BLaER1 (cell line): ENCODE results near the gene AK8.

Experiments
- H3K27ac ChIP-seq: shearing (Covaris generic); formaldehyde crosslinking; 2 replicates; pipeline ENCODE4 v1.8.1; 2022
- H3K27me3 ChIP-seq: shearing (Covaris generic); formaldehyde crosslinking; 2 replicates; pipeline ENCODE4 v1.8.1; 2022
- H3K36me3 ChIP-seq: shearing (Covaris generic); formaldehyde crosslinking; 2 replicates; pipeline ENCODE4 v1.8.1; 2022
- H3K4me1 ChIP-seq: shearing (Covaris generic); formaldehyde crosslinking; 2 replicates; pipeline ENCODE4 v1.8.1; 2022
- H3K4me2 ChIP-seq: shearing (Covaris generic); formaldehyde crosslinking; 2 replicates; pipeline ENCODE4 v1.8.1; 2022
- H3K4me3 ChIP-seq: shearing (Covaris generic); formaldehyde crosslinking; 2 replicates; pipeline ENCODE4 v1.8.1; 2022
- H3K9ac ChIP-seq: shearing (Covaris generic); formaldehyde crosslinking; 2 replicates; pipeline ENCODE4 v1.8.1; 2022
- H3K9me3 ChIP-seq: shearing (Covaris generic); formaldehyde crosslinking; 2 replicates; pipeline ENCODE4 v1.8.1; 2022
- H4K20me1 ChIP-seq: shearing (Covaris generic); formaldehyde crosslinking; 2 replicates; pipeline ENCODE4 v1.8.1; 2022
- Cebpa-rat ChIP-seq: shearing (Covaris generic); IDR thresholded peaks from 2 replicates; pipeline ENCODE4 v1.8.1; 2022

The AK8 gene

GRCh38 chr9:132879457-132880323, 1.6 kb upstream of the AK8 start:
- H3K27me3 ChIP-seq = no peaks in the 10 kb centered on the region
- peak overlapping the region; percentile 12; the same call in 1 of the 2 replicates for H3K9ac ChIP-seq
- no peaks in the 10 kb centered on the region for H3K36me3 ChIP-seq
- H3K4me2 ChIP-seq = peak overlapping the region; percentile 96
- H3K27ac ChIP-seq = peak overlapping the region; percentile 45; the same call in 1 of the 2 replicates
- no peaks in the 10 kb centered on the region for H3K9me3 ChIP-seq
- no peaks in the 10 kb centered on the region for H4K20me1 ChIP-seq
- peaks cover 56% of the 10 kb centered on the region for H3K4me1 ChIP-seq
- no peak for TF ChIP-seq Cebpa-rat
- no peak overlapping the region for H3K4me3 ChIP-seq

DNA sequence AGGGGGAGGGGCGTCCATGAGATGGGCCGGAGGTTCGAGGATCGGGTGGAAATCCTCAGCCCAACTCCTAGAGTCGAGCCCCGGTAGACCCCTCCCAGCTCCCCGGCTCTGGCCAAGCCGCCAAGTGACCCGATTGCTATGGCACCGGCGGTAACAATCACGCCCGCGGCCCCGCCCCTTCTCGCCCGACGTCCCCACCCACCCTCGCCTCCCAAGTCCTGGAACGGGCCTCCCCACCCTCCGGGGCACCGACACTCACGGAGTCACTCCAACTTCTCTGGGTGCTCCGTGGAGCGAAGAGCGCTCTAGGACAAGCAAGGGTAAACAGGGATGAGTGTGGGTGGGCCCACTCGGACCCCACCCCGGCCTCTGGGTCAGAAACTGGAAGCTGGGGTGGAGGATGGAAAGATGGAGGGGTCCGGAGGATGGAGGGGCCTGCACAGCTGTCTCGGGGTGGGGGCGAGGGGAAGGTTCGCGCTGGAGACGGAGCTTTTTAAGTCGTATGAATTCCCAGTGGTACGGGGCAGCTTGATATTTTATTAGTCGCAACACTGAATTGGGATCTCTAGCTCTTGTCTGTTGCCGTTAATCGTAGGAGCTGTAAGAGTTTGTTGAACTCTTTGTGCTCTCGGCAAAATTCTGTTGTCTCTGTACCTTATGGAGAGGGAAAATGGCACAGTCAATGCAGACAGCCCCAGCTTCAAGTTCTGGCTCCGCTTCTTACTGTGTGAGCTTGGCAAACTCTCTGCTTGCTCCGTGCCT, 792 bp upstream of the AK8 start, which contains the start of gene SPACA9:
TSS of gene SPACA9 (plus strand) at position 204 of the 762 bp plus-strand sequence. CDS start 5,050 bp downstream, outside the sequence.
- peak within 1 kb of the TSS; percentile 96 for H3K4me2 ChIP-seq
- H3K27ac ChIP-seq = peak within 1 kb of the TSS; percentile 77
- no peaks in the 10 kb centered on the region for H3K9me3 ChIP-seq
- H3K4me3 ChIP-seq = peak within 1 kb of the TSS; percentile 93
- H3K9ac ChIP-seq = peak within 1 kb of the TSS; percentile 81
- H3K27me3 ChIP-seq = no peaks in the 10 kb centered on the region
- no peaks in the 10 kb centered on the region for H4K20me1 ChIP-seq
- TF ChIP-seq Cebpa-rat = no peak
- no peaks in the 10 kb centered on the region for H3K36me3 ChIP-seq
- peaks cover 49% of the 10 kb centered on the region for H3K4me1 ChIP-seq

DNA sequence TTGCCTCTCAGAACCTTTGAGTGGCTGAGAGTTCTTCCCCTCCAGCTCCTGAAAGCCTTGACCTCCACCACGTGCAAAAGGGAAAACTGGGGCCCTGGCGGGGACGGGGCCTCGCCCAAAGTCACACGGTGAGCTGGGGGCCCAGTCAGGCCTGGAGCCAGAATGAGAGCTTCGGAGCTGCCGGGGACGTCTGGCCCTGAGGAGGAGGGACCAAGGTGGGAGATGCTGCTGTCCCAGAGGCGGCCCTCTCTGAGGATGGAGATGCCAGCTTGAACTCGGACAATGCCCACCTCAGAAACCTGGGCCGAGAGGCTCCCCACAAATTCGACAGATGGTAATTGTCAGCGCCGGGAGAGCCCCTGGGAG, 643 bp downstream of the AK8 start:
- Histone ChIP-seq H3K27me3 (no peaks in the 10 kb centered on the region), H3K27ac (no peak overlapping the region), H4K20me1 (no peaks in the 10 kb centered on the region), H3K4me1 (peaks cover 34% of the 10 kb centered on the region), H3K9me3 (no peaks in the 10 kb centered on the region), H3K4me3 (peak overlapping the region; percentile 93), H3K9ac (peak overlapping the region; percentile 81), H3K4me2 (peak overlapping the region; percentile 96), H3K36me3 (no peaks in the 10 kb centered on the region)
- no peak for TF ChIP-seq Cebpa-rat

GRCh38 chr9:132876849-132877248, 1.2 kb downstream of the AK8 start:
- Histone ChIP-seq H3K9ac (no peak overlapping the region), H3K36me3 (no peaks in the 10 kb centered on the region), H3K4me2 (no peak overlapping the region), H3K27ac (no peak overlapping the region), H3K4me3 (no peak overlapping the region), H3K27me3 (no peaks in the 10 kb centered on the region), H3K4me1 (peaks cover 28% of the 10 kb centered on the region), H4K20me1 (no peaks in the 10 kb centered on the region), H3K9me3 (no peaks in the 10 kb centered on the region)
- TF ChIP-seq Cebpa-rat = no peak

GRCh38 chr9:132875159-132875558, 2.9 kb downstream of the AK8 start:
- H3K27ac ChIP-seq = no peak overlapping the region
- no peak overlapping the region for H3K9ac ChIP-seq
- TF ChIP-seq Cebpa-rat = no peak
- H3K4me3 ChIP-seq = no peak overlapping the region
- H4K20me1 ChIP-seq = no peaks in the 10 kb centered on the region
- H3K4me2 ChIP-seq = no peak overlapping the region
- H3K4me1 ChIP-seq = peaks cover 33% of the 10 kb centered on the region
- no peaks in the 10 kb centered on the region for H3K27me3 ChIP-seq
- H3K36me3 ChIP-seq = no peaks in the 10 kb centered on the region
- H3K9me3 ChIP-seq = no peaks in the 10 kb centered on the region

DNA sequence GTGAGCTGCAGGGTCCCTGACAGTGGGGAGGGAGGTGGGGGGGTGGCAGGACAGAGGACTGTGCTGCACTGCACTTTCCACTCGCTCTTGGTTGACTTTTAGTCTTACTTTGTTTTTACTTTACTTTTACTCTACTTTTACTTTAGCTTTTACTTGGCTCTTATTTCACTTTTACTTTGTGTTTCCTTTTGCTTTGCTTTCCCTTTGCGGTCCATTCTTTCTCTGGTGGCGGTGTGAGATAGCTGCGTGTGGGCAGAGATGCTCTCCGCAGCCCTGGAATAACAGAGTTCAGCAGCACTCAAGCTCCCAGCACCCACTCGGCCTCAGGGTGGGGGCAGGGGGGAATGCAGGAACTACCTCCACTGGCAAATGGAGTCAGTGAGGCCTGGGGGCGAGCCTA, 4.7 kb downstream of the AK8 start:
- peaks cover 30% of the 10 kb centered on the region for H3K4me1 ChIP-seq
- no peaks in the 10 kb centered on the region for H3K9me3 ChIP-seq
- H3K27ac ChIP-seq = no peak overlapping the region
- no peak overlapping the region for H3K4me3 ChIP-seq
- no peak overlapping the region for H3K4me2 ChIP-seq
- TF ChIP-seq Cebpa-rat = no peak
- no peaks in the 10 kb centered on the region for H4K20me1 ChIP-seq
- no peaks in the 10 kb centered on the region for H3K36me3 ChIP-seq
- H3K27me3 ChIP-seq = no peaks in the 10 kb centered on the region
- H3K9ac ChIP-seq = no peak overlapping the region

GRCh38 chr9:132869266-132869665, 8.8 kb downstream of the AK8 start:
- no peaks in the 10 kb centered on the region for H4K20me1 ChIP-seq
- H3K4me3 ChIP-seq = no peak overlapping the region
- no peak overlapping the region for H3K9ac ChIP-seq
- no peaks in the 10 kb centered on the region for H3K9me3 ChIP-seq
- no peaks in the 10 kb centered on the region for H3K27me3 ChIP-seq
- H3K4me1 ChIP-seq = peaks cover 23% of the 10 kb centered on the region
- H3K27ac ChIP-seq = peak overlapping the region; percentile 59
- TF ChIP-seq Cebpa-rat = no peak
- no peaks in the 10 kb centered on the region for H3K36me3 ChIP-seq
- H3K4me2 ChIP-seq = peak overlapping the region; percentile 78

- Histone ChIP-seq H3K4me1 (peaks cover 39% of the 10 kb centered on the region), H3K27ac (no peak overlapping the region), H3K27me3 (no peaks in the 10 kb centered on the region), H3K4me2 (no peak overlapping the region), H4K20me1 (no peaks in the 10 kb centered on the region), H3K36me3 (no peaks in the 10 kb centered on the region), H3K4me3 (no peak overlapping the region), H3K9me3 (no peaks in the 10 kb centered on the region), H3K9ac (no peak overlapping the region)
- TF ChIP-seq Cebpa-rat = no peak
Observed at GRCh38 chr9:132866898-132867297, 11.2 kb downstream of the AK8 start.

DNA sequence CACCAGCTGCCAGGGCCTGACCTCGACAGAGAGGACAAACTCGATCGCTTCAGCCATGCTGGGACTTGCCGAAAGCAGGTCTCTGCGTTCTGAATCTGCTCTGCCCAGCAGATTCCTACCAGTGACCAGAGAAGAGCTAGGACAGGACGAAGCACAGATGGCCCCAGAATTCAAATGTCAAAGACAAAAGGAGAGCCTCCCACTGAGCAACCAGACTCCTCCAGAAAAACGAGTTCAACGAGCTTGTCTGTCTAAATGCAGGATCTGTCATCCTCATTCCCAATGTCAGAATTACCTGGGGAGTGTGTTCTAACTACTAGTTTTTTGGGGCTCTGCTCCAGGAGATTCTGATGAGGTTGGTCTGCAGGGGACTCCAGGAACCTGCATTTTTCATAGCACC, 13.4 kb downstream of the AK8 start:
- Histone ChIP-seq H3K4me3 (no peak overlapping the region), H3K9ac (no peak overlapping the region), H3K4me1 (peaks cover 40% of the 10 kb centered on the region), H3K9me3 (no peaks in the 10 kb centered on the region), H3K27me3 (no peaks in the 10 kb centered on the region), H4K20me1 (no peaks in the 10 kb centered on the region), H3K36me3 (no peaks in the 10 kb centered on the region), H3K27ac (no peak overlapping the region), H3K4me2 (no peak overlapping the region)
- no peak for TF ChIP-seq Cebpa-rat

DNA sequence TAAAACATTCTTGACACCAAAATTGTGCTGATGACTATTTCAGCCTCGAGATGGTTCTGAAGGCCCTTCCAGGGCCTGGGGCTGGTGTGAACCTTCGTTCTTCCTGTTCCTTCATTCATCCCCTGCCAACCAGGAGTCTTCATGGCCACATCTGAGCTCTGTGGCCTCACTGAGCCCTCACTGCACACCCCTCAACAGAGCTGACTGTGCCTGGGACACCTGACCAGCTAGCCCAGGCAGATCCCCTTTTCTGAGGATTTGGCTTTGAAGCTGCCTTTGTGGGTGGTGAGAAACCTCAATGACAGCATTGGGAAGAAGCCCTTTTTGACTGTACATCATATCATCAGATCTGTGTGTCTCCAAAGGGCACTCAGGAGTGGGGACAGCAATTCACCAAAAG, 13.8 kb downstream of the AK8 start:
- no peak for TF ChIP-seq Cebpa-rat
- H3K4me2 ChIP-seq = no peak overlapping the region
- no peak overlapping the region for H3K27ac ChIP-seq
- no peaks in the 10 kb centered on the region for H3K9me3 ChIP-seq
- H4K20me1 ChIP-seq = no peaks in the 10 kb centered on the region
- no peaks in the 10 kb centered on the region for H3K36me3 ChIP-seq
- H3K4me1 ChIP-seq = peaks cover 36% of the 10 kb centered on the region
- no peak overlapping the region for H3K9ac ChIP-seq
- H3K4me3 ChIP-seq = no peak overlapping the region
- H3K27me3 ChIP-seq = no peaks in the 10 kb centered on the region
